H1 (cell line): ENCODE results near the gene BSPRY. TPM values are rescaled to one million over a fixed set of nuclear protein-coding genes. Genes with fewer than 3 reads are reported as not detected.

ENCODE experiments used
- CBX8 ChIP-seq: fragments of 300-800, 300-1000 bp; sonication (generic); IDR thresholded peaks from 2 replicates; pipeline ENCODE4 v1.7.1; 2016; ENCODE audit warnings: low read depth, low read length, borderline replicate concordance
- CHD1 ChIP-seq: IDR thresholded peaks from 2 replicates; pipeline ENCODE4 v1.6.1; 2012; ENCODE audit warnings: low read depth, low read length, improper control_type of control experiment
- CREB1 ChIP-seq: IDR thresholded peaks from 2 replicates; pipeline ENCODE4 v1.6.1; 2012; ENCODE audit warnings: inconsistent platforms
- CTBP2 ChIP-seq: IDR thresholded peaks from 2 replicates; pipeline ENCODE4 v1.7.0; 2011; ENCODE audit warnings: borderline replicate concordance, mild to moderate bottlenecking, moderate library complexity, mixed read lengths, low read length; ENCODE audit not compliant: insufficient read depth, insufficient read length
- EP300 ChIP-seq, 2 experiments: IDR thresholded peaks; 1 replicate in 1 of 2; 2 replicates in 1 of 2; pipeline ENCODE4 v1.6.1; 2011 to 2012; ENCODE audit warnings: low read depth in 2 of 2, low read length in 2 of 2, mild to moderate bottlenecking in 2 of 2, borderline replicate concordance in 1 of 2, inconsistent platforms in 1 of 2, moderate library complexity in 1 of 2
- FOSL1 ChIP-seq: IDR thresholded peaks from 2 replicates; pipeline ENCODE4 v1.6.1; 2011; ENCODE audit warnings: mild to moderate bottlenecking, low read depth, low read length, moderate library complexity; ENCODE audit not compliant: insufficient read depth
- GTF2F1 ChIP-seq: IDR thresholded peaks from 2 replicates; pipeline ENCODE4 v1.6.1; 2012; ENCODE audit warnings: low read depth, low read length, improper control_type of control experiment, borderline replicate concordance
- NANOG ChIP-seq: IDR thresholded peaks from 2 replicates; pipeline ENCODE4 v1.6.1; 2011; ENCODE audit warnings: low read length, low read depth, mild to moderate bottlenecking, inconsistent platforms; ENCODE audit not compliant: insufficient read depth, poor library complexity, severe bottlenecking
- NRF1 ChIP-seq: IDR thresholded peaks from 2 replicates; pipeline ENCODE4 v1.6.1; 2011; ENCODE audit warnings: mild to moderate bottlenecking, low read depth, low read length, improper control_type of control experiment
- PHF8 ChIP-seq: fragments of 200-600 bp; sonication (generic); conservative IDR thresholded peaks from 2 replicates; pipeline ENCODE4 v1.7.1; 2012; ENCODE audit warnings: low read depth, mild to moderate bottlenecking, inconsistent platforms, low read length, moderate library complexity
- RNF2 ChIP-seq: fragments of 200-900, 300-1000 bp; sonication (generic); IDR thresholded peaks from 2 replicates; pipeline ENCODE4 v1.7.1; 2016; ENCODE audit warnings: borderline replicate concordance, low read depth, mild to moderate bottlenecking, antibody characterized with exemption, low read length; ENCODE audit not compliant: poor library complexity, severe bottlenecking; ENCODE audit errors: missing control alignments
- SAP30 ChIP-seq: fragments of 300-600 bp; sonication (generic); IDR thresholded peaks from 2 replicates; pipeline ENCODE4 v1.7.1; 2012; ENCODE audit warnings: low read length, moderate library complexity, mild to moderate bottlenecking, inconsistent platforms; ENCODE audit not compliant: insufficient read depth, insufficient replicate concordance
- SIN3A ChIP-seq, 2 experiments: IDR thresholded peaks in 1 of 2; conservative IDR thresholded peaks in 1 of 2; 2 replicates each; pipeline ENCODE4 v1.6.1; 2011 to 2012; ENCODE audit warnings: low read length in 2 of 2, improper control_type of control experiment in 1 of 2, low read depth in 1 of 2, mild to moderate bottlenecking in 1 of 2
- SIRT6 ChIP-seq: IDR thresholded peaks from one replicate; pipeline ENCODE4 v1.7.1; 2012; ENCODE audit warnings: low read length, inconsistent platforms
- SP1 ChIP-seq: IDR thresholded peaks from 2 replicates; pipeline ENCODE4 v1.6.1; 2011; ENCODE audit warnings: low read depth, low read length
- SP2 ChIP-seq: IDR thresholded peaks from 2 replicates; pipeline ENCODE4 v1.6.1; 2012; ENCODE audit warnings: mild to moderate bottlenecking, low read length, inconsistent platforms
- SP4 ChIP-seq: IDR thresholded peaks from 2 replicates; pipeline ENCODE4 v1.6.1; 2012; ENCODE audit warnings: low read length, inconsistent platforms
- TBP ChIP-seq: IDR thresholded peaks from 2 replicates; pipeline ENCODE4 v1.6.1; 2011; ENCODE audit warnings: low read depth, low read length, improper control_type of control experiment
- ZNF274 ChIP-seq: IDR thresholded peaks from 2 replicates; pipeline ENCODE4 v1.7.0; 2012; ENCODE audit warnings: low read length, borderline replicate concordance; ENCODE audit errors: extremely low read depth
- polyA plus RNA-seq, 7 experiments: library from polyadenylated mRNA; depleted of rRNA in 3 of 7; stranded (reverse) in 5 of 7; unstranded in 2 of 7; fragments of >200 nt in 5 of 7; fragments of 200-250 nt in 2 of 7; gene quantifications; 1 replicate in 5 of 7; 2 replicates in 1 of 7; 4 replicates in 1 of 7; pipeline versions ENCODE4 v1.2.1 to v1.2.3, GENCODE V29; 2011 to 2013; ENCODE audit warnings: missing spikeins in 2 of 7, mixed read lengths in 2 of 7
- total RNA-seq: library from RNA; stranded (reverse); fragmentation: NEBNext Ultra II Directional; extraction: Animal tissue kit (Norgen Biotek cat#: 25700); gene quantifications from 2 replicates; pipeline ENCODE4 v1.2.1, GENCODE V29; 2021
- TF ChIP-seq, protein P1 (sequence below), 3 experiments: IDR thresholded peaks; 1 replicate in 2 of 3; 2 replicates in 1 of 3; pipeline versions ENCODE4 v1.5.1 to v1.6.1; 2011; ENCODE audit warnings: low read length in 3 of 3, mild to moderate bottlenecking in 3 of 3, inconsistent platforms in 2 of 3, low read depth in 1 of 3, moderate library complexity in 1 of 3; ENCODE audit not compliant: insufficient read depth in 1 of 3; ENCODE audit errors: control extremely low read depth in 1 of 3

The BSPRY gene
- total and polyA plus RNA-seq, 2 of the 8 experiments (the other 6 are each of a cell fraction or from before 2014, with no cell fraction given): 5.5 to 10.9 TPM

DNA sequence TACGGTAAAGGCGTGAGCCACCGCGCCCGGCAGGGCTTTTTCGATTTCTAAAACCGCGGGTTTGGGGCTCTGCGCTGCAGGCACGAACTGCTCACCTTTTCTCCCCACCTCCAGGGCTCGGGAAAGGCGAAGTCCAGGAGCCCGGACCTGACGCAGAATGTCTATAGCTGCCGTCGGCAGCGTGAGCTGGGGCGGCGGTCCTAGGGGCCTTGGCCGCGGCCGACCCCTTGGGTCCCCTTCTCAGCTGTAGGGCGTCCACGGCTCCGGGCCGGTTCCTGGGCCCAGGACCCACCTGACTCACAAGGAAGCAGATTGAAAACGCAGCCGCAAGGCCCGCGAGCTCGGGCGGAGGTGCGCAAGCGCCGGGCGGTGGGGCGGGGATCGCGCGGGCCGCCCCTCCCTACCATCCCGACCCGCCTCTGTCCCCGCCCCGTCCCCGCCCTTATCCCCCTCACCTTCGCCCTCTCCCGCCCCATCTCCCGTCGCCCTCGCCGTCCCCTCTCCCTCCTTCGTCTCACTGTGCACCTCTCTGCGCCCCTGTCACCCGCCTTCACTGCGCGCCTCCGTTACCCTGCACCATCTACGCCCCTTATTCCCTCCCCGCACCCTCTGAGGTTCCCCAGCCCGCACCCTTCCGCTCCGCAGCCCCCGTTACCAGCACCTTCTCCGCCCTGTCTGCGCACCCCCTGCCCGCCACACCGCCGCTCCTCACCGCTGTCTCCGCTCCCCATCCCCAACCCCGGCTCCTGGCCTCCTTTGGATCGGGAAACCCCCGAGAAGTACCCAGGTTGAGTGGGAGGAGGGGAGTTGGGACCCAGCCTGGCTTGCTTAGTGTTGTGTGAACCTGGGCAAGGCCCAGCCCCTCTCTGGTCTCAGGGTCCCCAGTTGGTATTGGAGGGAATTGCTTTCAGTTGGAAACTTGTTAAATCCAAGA lies 27.6 kb downstream of the BSPRY start, which contains the start of gene HDHD3 (continued):
- TF ChIP-seq SIRT6 (no peak), CBX8 (no peak), NRF1 (peak; percentile 80), PHF8 (peak; percentile 70), SP1 (peak; percentile 44; the same call in 1 of the 2 replicates), SP2 (no peak), CREB1 (peak; percentile 47), SP4 (no peak), CHD1 (no peak), FOSL1 (no peak), EP300 (IDR thresholded peaks at IDR 0.05; ENCODE audit: borderline replicate concordance in 1 of 2, low read depth in 2 of 2, low read length in 2 of 2) (no peak), SAP30 (no peak), TBP (peak; percentile 58; the same call in 1 of the 2 replicates), RNF2 (no peak), GTF2F1 (no peak), SIN3A (conservative IDR thresholded peaks at IDR 0.05 in 1 of 2, IDR thresholded peaks at IDR 0.05 in 1 of 2; ENCODE audit: low read depth in 1 of 2, low read length in 2 of 2) (peak in 1 of 2 experiments; percentile 69; a peak in 2 of 4 replicates), NANOG (no peak), ZNF274 (no peak), CTBP2 (no peak)
- TF ChIP-seq, protein P1, sequence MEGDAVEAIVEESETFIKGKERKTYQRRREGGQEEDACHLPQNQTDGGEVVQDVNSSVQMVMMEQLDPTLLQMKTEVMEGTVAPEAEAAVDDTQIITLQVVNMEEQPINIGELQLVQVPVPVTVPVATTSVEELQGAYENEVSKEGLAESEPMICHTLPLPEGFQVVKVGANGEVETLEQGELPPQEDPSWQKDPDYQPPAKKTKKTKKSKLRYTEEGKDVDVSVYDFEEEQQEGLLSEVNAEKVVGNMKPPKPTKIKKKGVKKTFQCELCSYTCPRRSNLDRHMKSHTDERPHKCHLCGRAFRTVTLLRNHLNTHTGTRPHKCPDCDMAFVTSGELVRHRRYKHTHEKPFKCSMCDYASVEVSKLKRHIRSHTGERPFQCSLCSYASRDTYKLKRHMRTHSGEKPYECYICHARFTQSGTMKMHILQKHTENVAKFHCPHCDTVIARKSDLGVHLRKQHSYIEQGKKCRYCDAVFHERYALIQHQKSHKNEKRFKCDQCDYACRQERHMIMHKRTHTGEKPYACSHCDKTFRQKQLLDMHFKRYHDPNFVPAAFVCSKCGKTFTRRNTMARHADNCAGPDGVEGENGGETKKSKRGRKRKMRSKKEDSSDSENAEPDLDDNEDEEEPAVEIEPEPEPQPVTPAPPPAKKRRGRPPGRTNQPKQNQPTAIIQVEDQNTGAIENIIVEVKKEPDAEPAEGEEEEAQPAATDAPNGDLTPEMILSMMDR (IDR thresholded peaks at IDR 0.05; ENCODE audit: control extremely low read depth in 1 of 3, insufficient read depth in 1 of 3, low read depth in 1 of 3, low read length in 3 of 3): no peak
